Muscle layer of colon (tissue), 2 donors: Measurements from ENCODE around the gene NOTCH4.
"Not testable (repeated sequence)": the region's sequence is repeated elsewhere in the genome, so short reads cannot be mapped to it uniquely, and the experiment has no call there.

Experiments used
- H3K27ac ChIP-seq: one replicate; pipeline ENCODE4 v1.7.0; 2013; ENCODE audit warnings: low read depth, mild to moderate bottlenecking, low read length, moderate library complexity
- H3K27me3 ChIP-seq, 2 donors: one replicate each; pipeline ENCODE4 v1.7.0; 2013; ENCODE audit warnings: low read length in 2 of 2, mild to moderate bottlenecking in 2 of 2; ENCODE audit not compliant: insufficient read depth in 2 of 2, control insufficient read depth in 1 of 2
- H3K36me3 ChIP-seq: one replicate; pipeline ENCODE4 v1.7.0; 2013; ENCODE audit warnings: mild to moderate bottlenecking, low read length; ENCODE audit not compliant: insufficient read depth
- H3K4me1 ChIP-seq: one replicate; pipeline ENCODE4 v1.7.0; 2013; ENCODE audit warnings: mild to moderate bottlenecking, low read length; ENCODE audit not compliant: insufficient read depth
- H3K4me3 ChIP-seq, 2 donors: one replicate each; pipeline ENCODE4 v1.7.0; 2013; ENCODE audit warnings: low read length in 2 of 2, low read depth in 1 of 2, mild to moderate bottlenecking in 1 of 2, moderate library complexity in 1 of 2
- H3K9ac ChIP-seq: one replicate; pipeline ENCODE4 v1.7.0; 2013; ENCODE audit warnings: low read length
- H3K9me3 ChIP-seq: one replicate; pipeline ENCODE4 v1.7.0; 2013; ENCODE audit warnings: mild to moderate bottlenecking, low read length
- donor health status: abdominal sarcoma.
- donor health status: Adenocarcinoma of cecum.

Gene NOTCH4

DNA sequence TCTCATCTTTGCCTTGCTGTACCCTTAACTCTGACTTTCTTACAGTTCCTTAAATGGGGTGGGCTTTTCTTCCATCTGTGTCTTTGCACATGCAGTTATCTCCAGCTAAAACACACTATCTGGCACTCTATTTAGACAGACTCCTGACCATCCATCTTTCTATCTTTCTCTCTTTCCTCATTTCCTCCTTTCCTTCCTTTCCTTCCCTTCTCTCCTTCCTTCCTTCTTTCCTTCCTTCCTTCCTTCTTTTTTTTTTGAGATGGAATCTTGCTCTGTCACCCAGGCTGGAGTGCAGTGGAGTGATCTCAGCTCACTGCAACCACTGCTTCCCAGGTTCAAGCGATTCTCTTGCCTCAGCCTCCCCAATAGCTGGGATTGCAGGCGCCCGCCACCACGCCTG lies 8.2 kb downstream of the NOTCH4 start:
- Histone ChIP-seq H3K4me1 (no peaks in the 10 kb centered on the region), H3K9ac (no peak overlapping the region), H3K4me3 (no peak overlapping the region), H3K27ac (no peak overlapping the region), H3K36me3 (no peaks in the 10 kb centered on the region), H3K27me3 (no peaks in the 10 kb centered on the region), H3K9me3 (no peaks in the 10 kb centered on the region)

DNA sequence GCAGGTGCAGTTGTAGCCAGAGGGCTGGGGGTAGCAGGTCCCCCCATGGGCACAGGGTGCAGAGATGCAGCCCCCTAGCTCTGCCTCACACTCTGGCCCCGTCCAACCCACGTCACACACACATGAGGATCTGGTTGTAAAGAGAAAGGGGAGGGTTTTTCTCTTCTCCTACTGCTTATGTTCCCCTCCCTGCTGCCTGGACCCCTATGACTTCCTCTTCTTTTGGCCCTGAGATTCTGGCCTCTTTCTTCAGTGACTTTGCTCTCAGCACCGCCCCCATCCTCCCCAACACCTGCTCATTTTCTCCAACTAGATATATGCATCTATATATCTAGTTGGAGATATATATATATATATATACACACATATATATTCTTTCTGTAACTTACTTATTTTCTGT lies 9.7 kb downstream of the NOTCH4 start:
- no peaks in the 10 kb centered on the region for H3K27me3 ChIP-seq
- H3K9me3 ChIP-seq: no peaks in the 10 kb centered on the region

DNA sequence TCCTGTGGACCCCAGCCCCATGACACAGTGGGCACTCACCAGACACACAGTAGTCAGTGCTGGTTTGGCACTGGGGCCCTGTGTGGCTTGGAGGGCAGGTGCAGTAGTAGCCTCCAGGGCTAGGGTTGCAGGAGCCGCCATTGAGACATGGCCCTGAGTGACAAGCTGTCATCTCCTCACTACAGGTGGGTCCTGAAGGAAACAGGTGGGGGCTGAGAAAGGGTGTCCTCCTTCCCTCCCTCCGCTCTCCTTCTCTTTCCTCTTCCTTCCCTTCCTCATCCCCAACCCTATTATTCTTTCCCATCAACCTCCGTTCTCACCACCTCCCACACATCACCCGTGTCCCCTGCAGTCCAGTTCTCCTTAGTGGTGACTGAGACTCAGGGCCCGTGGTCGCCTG lies 10.2 kb downstream of the NOTCH4 start:
- H3K27me3 ChIP-seq: no peaks in the 10 kb centered on the region
- H3K27ac ChIP-seq: no peak overlapping the region
- H3K36me3 ChIP-seq: no peaks in the 10 kb centered on the region
- H3K9ac ChIP-seq: no peak overlapping the region
- no peak overlapping the region for H3K4me3 ChIP-seq
- H3K9me3 ChIP-seq: no peaks in the 10 kb centered on the region
- no peaks in the 10 kb centered on the region for H3K4me1 ChIP-seq

More for the DNA sequence above, 9.7 kb downstream of the NOTCH4 start:
- H3K36me3 ChIP-seq: no peaks in the 10 kb centered on the region
- H3K9ac ChIP-seq: no peak overlapping the region
- H3K4me1 ChIP-seq: no peaks in the 10 kb centered on the region
- no peak overlapping the region for H3K27ac ChIP-seq
- H3K4me3 ChIP-seq: no peak overlapping the region

DNA sequence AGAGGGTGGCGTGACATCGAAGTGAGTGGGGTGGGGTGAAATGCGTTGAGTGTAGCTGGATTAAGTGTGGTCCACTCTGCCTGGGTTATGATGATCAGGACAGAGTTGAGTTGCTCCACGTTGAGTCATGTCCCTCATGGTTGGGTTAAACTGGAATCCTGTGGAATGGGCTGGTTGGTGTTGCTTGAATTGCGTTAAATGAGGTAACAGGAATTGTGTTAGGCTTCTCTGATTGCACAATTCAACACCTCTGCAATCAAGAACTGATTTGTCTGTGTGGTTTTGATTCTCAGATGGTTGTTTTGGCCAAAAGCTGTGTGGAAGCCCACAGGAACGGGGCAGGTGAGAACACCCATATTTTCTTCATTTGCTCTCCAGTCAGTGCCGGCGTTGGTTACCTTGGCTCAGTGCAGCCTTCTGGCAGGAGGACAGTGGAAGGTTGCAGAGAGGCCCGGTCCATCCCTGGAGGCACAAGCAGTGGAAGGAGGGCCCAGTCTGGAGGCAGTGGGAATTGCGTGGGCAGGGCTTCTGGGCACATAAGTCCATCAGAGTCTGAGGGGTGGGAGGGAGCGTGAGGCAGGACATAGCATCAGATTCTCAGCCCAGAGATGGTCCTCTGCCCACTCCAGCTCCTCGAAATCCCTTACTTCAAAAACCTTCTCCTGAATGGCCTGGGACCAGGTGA lies 11.6 kb downstream of the NOTCH4 start:
- H3K36me3 ChIP-seq: no peaks in the 10 kb centered on the region

DNA sequence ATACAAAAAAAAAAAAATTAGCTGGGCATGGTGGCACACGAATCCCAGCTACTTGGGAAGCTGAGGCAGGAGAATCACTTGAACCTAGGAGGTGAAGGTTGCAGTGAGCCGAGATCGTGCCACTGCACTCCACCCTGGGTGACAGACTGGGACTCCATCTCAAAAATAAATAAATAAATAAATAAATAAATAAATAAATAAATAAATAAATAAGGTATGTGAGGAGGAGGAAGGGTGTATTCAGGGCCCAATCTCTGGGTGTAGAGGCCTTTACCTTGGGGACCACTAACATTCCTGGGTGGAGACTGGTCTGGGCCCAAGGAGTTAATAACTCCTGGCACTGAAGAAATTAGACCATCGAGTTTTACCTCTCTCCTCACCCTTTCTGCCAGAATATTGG lies 12.4 kb downstream of the NOTCH4 start:
- not testable (repeated sequence) for H3K4me3 ChIP-seq, H3K4me1 ChIP-seq, H3K9ac ChIP-seq, H3K9me3 ChIP-seq, H3K27ac ChIP-seq, H3K27me3 ChIP-seq, H3K36me3 ChIP-seq

More for the DNA sequence above, 11.6 kb downstream of the NOTCH4 start:
- no peak overlapping the region for H3K27ac ChIP-seq
- H3K9me3 ChIP-seq: no peaks in the 10 kb centered on the region
- no peaks in the 10 kb centered on the region for H3K4me1 ChIP-seq
- H3K4me3 ChIP-seq: no peak overlapping the region
- no peak overlapping the region for H3K9ac ChIP-seq
- no peaks in the 10 kb centered on the region for H3K27me3 ChIP-seq

DNA sequence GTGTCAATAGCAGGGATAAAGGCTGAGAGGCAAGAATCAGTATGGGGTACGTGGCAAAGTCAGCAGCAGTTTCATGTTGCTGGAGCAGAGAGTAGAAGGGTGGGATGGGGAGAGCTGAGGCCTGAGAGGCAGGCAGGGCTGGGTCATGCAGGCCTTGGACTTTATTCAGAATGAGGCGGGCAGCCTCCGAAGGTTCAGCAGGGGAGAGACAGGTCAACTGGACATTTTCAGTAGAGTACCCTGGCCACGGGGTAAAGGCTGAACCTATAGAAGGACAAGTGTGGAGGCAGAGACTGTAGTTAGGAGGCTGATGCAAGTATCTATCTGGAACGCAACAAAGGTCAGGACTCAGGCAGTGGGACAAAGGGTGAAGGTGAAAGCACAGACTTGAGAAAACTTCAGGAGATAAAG lies 13.7 kb downstream of the NOTCH4 start:
- H3K4me1 ChIP-seq: no peaks in the 10 kb centered on the region
- no peaks in the 10 kb centered on the region for H3K9me3 ChIP-seq
- H3K4me3 ChIP-seq: no peak overlapping the region
- no peak overlapping the region for H3K9ac ChIP-seq
- H3K36me3 ChIP-seq: no peaks in the 10 kb centered on the region
- H3K27ac ChIP-seq: no peak overlapping the region
- H3K27me3 ChIP-seq: no peaks in the 10 kb centered on the region

DNA sequence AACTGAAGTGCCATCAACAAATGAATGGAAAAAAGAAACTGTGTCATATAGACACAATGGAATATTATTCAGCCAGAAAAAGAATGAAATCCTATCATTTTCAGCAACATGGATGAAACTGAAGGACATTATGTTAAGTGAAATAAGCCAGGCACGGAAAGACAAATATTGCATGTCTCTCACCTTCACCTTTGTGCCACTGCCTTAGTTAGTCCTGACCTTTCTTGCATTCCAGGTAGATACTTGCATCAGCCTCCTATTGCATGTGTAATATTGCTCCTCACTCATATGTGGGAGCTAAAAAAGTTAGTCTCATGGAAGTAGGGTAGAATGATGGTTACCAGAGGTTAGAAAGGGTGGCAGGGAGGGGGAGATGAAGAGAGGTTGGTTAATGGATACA lies 14.9 kb downstream of the NOTCH4 start:
- Histone ChIP-seq H3K27ac (no peak overlapping the region), H3K9me3 (no peaks in the 10 kb centered on the region), H3K4me3 (no peak overlapping the region), H3K4me1 (no peaks in the 10 kb centered on the region), H3K9ac (no peak overlapping the region), H3K27me3 (no peaks in the 10 kb centered on the region), H3K36me3 (no peaks in the 10 kb centered on the region)

DNA sequence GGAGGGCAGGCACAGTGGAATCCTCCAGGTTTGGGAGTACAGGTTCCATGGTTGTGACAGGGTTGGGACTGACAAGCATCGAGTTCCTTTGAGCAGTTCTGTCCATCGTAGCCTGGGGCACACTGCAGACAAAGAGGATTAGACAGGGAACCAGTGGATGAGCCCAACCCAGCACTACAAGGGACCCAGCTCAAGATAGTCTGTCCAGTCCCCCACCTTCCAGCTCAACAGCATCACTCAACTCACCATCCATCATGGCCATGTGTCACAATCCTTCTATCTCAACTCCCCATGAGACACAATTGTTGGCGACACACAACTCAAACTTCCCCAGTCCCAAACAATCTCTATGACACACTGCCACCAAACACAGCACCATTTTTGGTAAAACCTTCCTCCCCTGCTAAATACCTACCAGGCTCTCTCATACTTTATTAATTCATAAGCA lies 19.6 kb downstream of the NOTCH4 start:
- H3K27ac ChIP-seq: no peak overlapping the region
- H3K9me3 ChIP-seq: no peaks in the 10 kb centered on the region
- H3K27me3 ChIP-seq: no peaks in the 10 kb centered on the region
- no peak overlapping the region for H3K9ac ChIP-seq
- H3K4me1 ChIP-seq: no peaks in the 10 kb centered on the region
- H3K4me3 ChIP-seq: no peak overlapping the region
- no peaks in the 10 kb centered on the region for H3K36me3 ChIP-seq

DNA sequence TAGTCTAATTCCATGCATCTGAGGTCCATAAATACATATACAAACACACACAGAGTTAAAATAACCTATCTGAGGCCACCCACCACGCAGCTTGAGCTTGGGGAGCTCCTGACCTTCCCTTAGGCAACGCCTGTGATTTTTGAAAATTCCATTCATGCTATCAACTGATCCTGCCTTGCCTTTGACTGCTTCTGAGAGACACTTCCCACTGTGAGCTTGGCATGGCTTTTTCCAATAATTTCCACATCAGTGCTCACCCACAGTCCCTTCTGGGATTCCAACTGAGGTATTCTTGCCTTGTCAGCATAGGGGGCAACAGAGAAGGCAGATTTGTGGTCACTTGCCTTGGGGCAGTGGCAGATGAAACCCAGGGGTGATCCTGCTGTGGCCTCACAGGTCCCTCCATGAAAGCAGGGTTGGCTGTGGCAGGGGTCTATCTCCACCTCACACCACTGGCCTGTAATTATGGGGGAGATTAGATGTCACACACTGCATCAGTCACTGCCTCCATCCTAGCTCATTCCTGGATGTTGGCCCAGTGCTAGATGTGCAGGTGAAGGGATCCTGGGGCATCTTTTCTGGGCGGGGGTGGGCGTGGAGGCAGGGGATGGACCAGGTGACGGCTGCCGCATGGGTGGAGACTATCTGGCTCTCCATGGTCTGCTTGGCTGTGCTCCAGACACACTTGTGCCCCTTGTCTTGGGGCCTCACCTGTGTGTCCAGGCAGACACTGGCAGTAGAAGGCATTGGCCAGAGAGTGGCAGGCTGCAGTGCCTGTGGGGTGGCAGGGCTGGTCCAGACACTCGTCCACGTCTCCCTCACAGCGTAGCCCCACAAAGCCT lies 20.2 kb downstream of the NOTCH4 start:
- H3K27me3 ChIP-seq: no peaks in the 10 kb centered on the region
- H3K36me3 ChIP-seq: no peaks in the 10 kb centered on the region
- no peaks in the 10 kb centered on the region for H3K9me3 ChIP-seq
- no peaks in the 10 kb centered on the region for H3K4me1 ChIP-seq
- no peak overlapping the region for H3K9ac ChIP-seq
- no peak overlapping the region for H3K27ac ChIP-seq
- no peak overlapping the region for H3K4me3 ChIP-seq

DNA sequence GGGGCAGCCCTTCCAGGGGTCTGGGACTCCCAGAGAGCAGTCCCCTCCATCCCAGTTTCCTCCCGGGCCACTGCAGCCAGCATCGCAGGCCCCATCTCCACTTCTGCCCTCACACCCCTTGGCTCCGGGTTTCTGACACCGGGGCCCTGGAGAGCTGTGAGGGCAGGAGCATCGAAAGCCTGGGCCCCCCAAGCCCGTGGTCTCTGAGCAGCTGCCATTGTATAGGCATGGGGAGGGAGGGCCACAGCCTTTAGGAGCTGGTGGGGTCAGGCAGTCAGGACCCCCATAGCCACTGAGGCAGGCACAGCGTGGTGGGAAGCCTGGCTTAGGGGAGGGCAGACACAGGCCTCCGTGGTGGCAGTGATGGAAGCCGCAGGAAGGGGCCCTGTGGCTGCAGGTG lies 21.7 kb downstream of the NOTCH4 start:
- no peaks in the 10 kb centered on the region for H3K36me3 ChIP-seq
- H3K9ac ChIP-seq: no peak overlapping the region
- no peak overlapping the region for H3K27ac ChIP-seq
- no peaks in the 10 kb centered on the region for H3K27me3 ChIP-seq
- peaks cover 2% of the 10 kb centered on the region for H3K4me1 ChIP-seq
- no peaks in the 10 kb centered on the region for H3K9me3 ChIP-seq
- H3K4me3 ChIP-seq: no peak overlapping the region

DNA sequence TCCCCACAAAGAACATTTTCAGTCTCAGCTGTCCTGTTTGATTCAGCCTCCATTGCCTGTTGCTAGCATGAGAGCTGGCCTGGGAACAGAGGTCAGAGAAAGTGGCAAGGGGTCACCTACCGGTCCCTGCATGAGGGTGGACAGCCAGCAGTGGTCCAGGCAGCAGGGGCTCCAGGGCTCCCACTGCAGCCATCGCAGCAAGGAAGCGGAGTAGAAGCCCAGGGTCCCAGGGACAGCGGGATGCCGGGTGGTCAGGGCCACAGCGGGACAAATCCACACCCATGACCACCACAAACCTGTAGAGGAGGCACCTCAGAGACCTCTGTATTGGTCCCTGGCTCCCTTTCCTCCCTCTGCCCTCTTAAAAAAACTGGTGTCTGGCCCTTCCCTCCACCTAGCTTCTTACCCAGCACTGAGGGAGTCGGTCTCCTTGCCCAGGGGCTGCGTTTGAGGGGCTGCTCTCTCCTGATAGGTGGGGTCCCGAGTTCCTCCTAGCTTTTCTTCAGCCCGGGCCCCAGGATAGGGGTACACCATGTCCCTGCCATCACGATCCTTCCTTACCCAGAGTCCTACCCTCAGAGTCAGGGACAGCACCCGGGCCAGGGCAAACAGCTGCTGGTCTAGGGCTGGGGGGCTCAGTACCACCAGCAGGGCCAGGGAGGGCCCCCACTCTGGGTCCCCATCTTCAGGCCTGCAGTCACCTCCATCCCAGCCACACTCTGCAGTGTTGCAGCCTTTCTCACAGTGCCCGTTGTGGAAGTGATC lies 23.0 kb downstream of the NOTCH4 start:
- Histone ChIP-seq H3K4me1 (peaks cover 9% of the 10 kb centered on the region), H3K9me3 (no peaks in the 10 kb centered on the region), H3K4me3 (no peak overlapping the region), H3K9ac (no peak overlapping the region), H3K36me3 (no peaks in the 10 kb centered on the region), H3K27me3 (no peaks in the 10 kb centered on the region), H3K27ac (no peak overlapping the region)
